Stimulated activated effector memory CD8-positive, alpha-beta T cell treated with anti-CD3 and anti-CD28 coated beads, Interleukin-12 subunit alpha, Interleukin-12 subunit beta, amount 100 ng/mL, for 72 hours (primary cell): ENCODE data around the gene KCNQ1OT1.

Source experiments
- ATAC-seq: fragments of 150-1000 bp; cut with Tn5 transposase; 2 replicates; pipeline ENCODE4 v1.10.0; 2021
- DNase-seq, 2 donors: peaks; one replicate each; pipeline ENCODE4 v3.0.0; 2021 to 2022; ENCODE audit warnings: low spot score in 2 of 2
- H3K27ac Mint-ChIP-seq: one replicate; pipeline ENCODE4 v1.8.0; 2022; ENCODE audit warnings: mild to moderate bottlenecking, mixed read lengths
- H3K36me3 Mint-ChIP-seq: one replicate; pipeline ENCODE4 v1.8.0; 2022; ENCODE audit warnings: mild to moderate bottlenecking, mixed read lengths
- H3K4me1 Mint-ChIP-seq: one replicate; pipeline ENCODE4 v1.8.0; 2022; ENCODE audit warnings: mixed read lengths
- H3K4me3 Mint-ChIP-seq: one replicate; pipeline ENCODE4 v1.8.0; 2022; ENCODE audit warnings: mild to moderate bottlenecking, mixed read lengths
- H3K9me3 Mint-ChIP-seq: one replicate; pipeline ENCODE4 v1.8.0; 2022; ENCODE audit warnings: mixed read lengths

KCNQ1OT1 gene

GRCh38 chr11:2715716-2716350, 16.0 kb upstream of the KCNQ1OT1 start:
- ATAC-seq (no peak), DNase-seq (no peak)
- no peak overlapping the region for H3K4me3 Mint-ChIP-seq
- no peak overlapping the region for H3K27ac Mint-ChIP-seq
- no peaks in the 10 kb centered on the region for H3K4me1 Mint-ChIP-seq
- no peaks in the 10 kb centered on the region for H3K36me3 Mint-ChIP-seq
- H3K9me3 Mint-ChIP-seq: no peaks in the 10 kb centered on the region

GRCh38 chr11:2714871-2715270, 15.1 kb upstream of the KCNQ1OT1 start:
- Mint-ChIP-seq H3K4me3 (no peak overlapping the region), H3K27ac (no peak overlapping the region), H3K4me1 (no peaks in the 10 kb centered on the region), H3K36me3 (no peaks in the 10 kb centered on the region), H3K9me3 (no peaks in the 10 kb centered on the region)
- ATAC-seq (no peak), DNase-seq (no peak)

GRCh38 chr11:2714463-2714800, 14.6 kb upstream of the KCNQ1OT1 start:
- Mint-ChIP-seq H3K4me1 (no peaks in the 10 kb centered on the region), H3K4me3 (no peak overlapping the region), H3K9me3 (no peaks in the 10 kb centered on the region), H3K36me3 (no peaks in the 10 kb centered on the region), H3K27ac (no peak overlapping the region)
- ATAC-seq: no peak
- no peak for DNase-seq

- no peaks in the 10 kb centered on the region for H3K36me3 Mint-ChIP-seq
- no peak overlapping the region for H3K27ac Mint-ChIP-seq
- H3K4me3 Mint-ChIP-seq: no peak overlapping the region
- H3K9me3 Mint-ChIP-seq: no peaks in the 10 kb centered on the region
- ATAC-seq (no peak), DNase-seq (no peak)
- H3K4me1 Mint-ChIP-seq: no peaks in the 10 kb centered on the region
Measured at GRCh38 chr11:2713661-2714462, 14.1 kb upstream of the KCNQ1OT1 start.

GRCh38 chr11:2713094-2713493, 13.3 kb upstream of the KCNQ1OT1 start:
- no peak overlapping the region for H3K4me3 Mint-ChIP-seq
- no peak for ATAC-seq
- H3K4me1 Mint-ChIP-seq: no peaks in the 10 kb centered on the region
- DNase-seq: no peak
- no peak overlapping the region for H3K27ac Mint-ChIP-seq
- H3K9me3 Mint-ChIP-seq: no peaks in the 10 kb centered on the region
- no peaks in the 10 kb centered on the region for H3K36me3 Mint-ChIP-seq

- DNase-seq (no peak), ATAC-seq (no peak)
- no peaks in the 10 kb centered on the region for H3K36me3 Mint-ChIP-seq
- H3K4me3 Mint-ChIP-seq: no peak overlapping the region
- H3K4me1 Mint-ChIP-seq: no peaks in the 10 kb centered on the region
- H3K27ac Mint-ChIP-seq: no peak overlapping the region
- H3K9me3 Mint-ChIP-seq: no peaks in the 10 kb centered on the region
Measured at GRCh38 chr11:2711161-2711560, 11.4 kb upstream of the KCNQ1OT1 start.

- H3K4me1 Mint-ChIP-seq: no peaks in the 10 kb centered on the region
- no peaks in the 10 kb centered on the region for H3K9me3 Mint-ChIP-seq
- DNase-seq (no peak), ATAC-seq (no peak)
- no peak overlapping the region for H3K4me3 Mint-ChIP-seq
- no peaks in the 10 kb centered on the region for H3K36me3 Mint-ChIP-seq
- H3K27ac Mint-ChIP-seq: no peak overlapping the region
Measured at GRCh38 chr11:2709429-2709828, 9.6 kb upstream of the KCNQ1OT1 start.

GRCh38 chr11:2708757-2709281, 9.0 kb upstream of the KCNQ1OT1 start:
- no peak overlapping the region for H3K4me3 Mint-ChIP-seq
- no peaks in the 10 kb centered on the region for H3K9me3 Mint-ChIP-seq
- ATAC-seq (no peak), DNase-seq (no peak)
- H3K4me1 Mint-ChIP-seq: no peaks in the 10 kb centered on the region
- no peaks in the 10 kb centered on the region for H3K36me3 Mint-ChIP-seq
- no peak overlapping the region for H3K27ac Mint-ChIP-seq

- H3K36me3 Mint-ChIP-seq: no peaks in the 10 kb centered on the region
- H3K4me1 Mint-ChIP-seq: no peaks in the 10 kb centered on the region
- H3K4me3 Mint-ChIP-seq: no peak overlapping the region
- no peak for ATAC-seq
- no peaks in the 10 kb centered on the region for H3K9me3 Mint-ChIP-seq
- no peak for DNase-seq
- no peak overlapping the region for H3K27ac Mint-ChIP-seq
Measured at GRCh38 chr11:2708151-2708581, 8.4 kb upstream of the KCNQ1OT1 start.

GRCh38 chr11:2707736-2708135, 7.9 kb upstream of the KCNQ1OT1 start:
- ATAC-seq (no peak), DNase-seq (no peak)
- Mint-ChIP-seq H3K36me3 (no peaks in the 10 kb centered on the region), H3K9me3 (no peaks in the 10 kb centered on the region), H3K4me3 (no peak overlapping the region), H3K27ac (no peak overlapping the region), H3K4me1 (no peaks in the 10 kb centered on the region)

- no peaks in the 10 kb centered on the region for H3K9me3 Mint-ChIP-seq
- H3K4me3 Mint-ChIP-seq: no peak overlapping the region
- ATAC-seq (no peak), DNase-seq (no peak)
- no peaks in the 10 kb centered on the region for H3K36me3 Mint-ChIP-seq
- no peaks in the 10 kb centered on the region for H3K4me1 Mint-ChIP-seq
- no peak overlapping the region for H3K27ac Mint-ChIP-seq
Measured at GRCh38 chr11:2706321-2706720, 6.5 kb upstream of the KCNQ1OT1 start.

- ATAC-seq: no peak
- Mint-ChIP-seq H3K36me3 (no peaks in the 10 kb centered on the region), H3K4me3 (no peak overlapping the region), H3K9me3 (no peaks in the 10 kb centered on the region), H3K4me1 (no peaks in the 10 kb centered on the region), H3K27ac (no peak overlapping the region)
- no peak for DNase-seq
Measured at GRCh38 chr11:2704896-2705606, 5.3 kb upstream of the KCNQ1OT1 start.

GRCh38 chr11:2704356-2704755, 4.6 kb upstream of the KCNQ1OT1 start:
- no peak for ATAC-seq
- Mint-ChIP-seq H3K36me3 (peaks cover under 1% of the 10 kb centered on the region), H3K4me3 (no peak overlapping the region), H3K9me3 (no peaks in the 10 kb centered on the region), H3K27ac (no peak overlapping the region), H3K4me1 (no peaks in the 10 kb centered on the region)
- DNase-seq: no peak

GRCh38 chr11:2703363-2704141, 3.8 kb upstream of the KCNQ1OT1 start:
- Mint-ChIP-seq H3K9me3 (no peaks in the 10 kb centered on the region), H3K36me3 (peaks cover 8% of the 10 kb centered on the region), H3K4me3 (no peak overlapping the region), H3K4me1 (peaks cover 7% of the 10 kb centered on the region), H3K27ac (no peak overlapping the region)
- DNase-seq (no peak), ATAC-seq (no peak)

GRCh38 chr11:2702771-2703362, 3.1 kb upstream of the KCNQ1OT1 start:
- H3K4me1 Mint-ChIP-seq: peaks cover 13% of the 10 kb centered on the region
- ATAC-seq: no peak
- H3K9me3 Mint-ChIP-seq: no peaks in the 10 kb centered on the region
- no peak overlapping the region for H3K27ac Mint-ChIP-seq
- DNase-seq: no peak
- peaks cover 14% of the 10 kb centered on the region for H3K36me3 Mint-ChIP-seq
- H3K4me3 Mint-ChIP-seq: no peak overlapping the region
